ENCODE data around the gene RALGPS1.

The RALGPS1 gene

DNA sequence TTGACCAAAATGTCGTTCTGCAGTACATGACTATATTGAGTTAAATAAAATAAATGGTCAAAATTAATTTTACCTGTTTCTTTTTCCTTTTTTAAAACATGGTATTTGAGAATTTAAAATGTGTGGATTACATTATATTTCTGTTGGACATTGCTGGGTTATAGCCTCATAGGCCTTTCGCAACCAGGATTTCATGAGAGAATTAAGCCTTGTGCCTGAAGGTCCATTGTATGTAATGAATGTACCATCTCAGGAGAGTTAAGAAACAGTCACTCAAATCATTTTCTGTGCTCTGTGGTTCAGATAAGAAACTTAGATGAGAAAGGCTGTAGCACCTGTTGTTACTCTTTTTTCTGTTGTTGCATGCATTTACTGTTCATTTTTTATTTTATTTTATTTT lies 104.4 kb downstream of the RALGPS1 start:
- in situ Hi-C loops (cut with MboI; ENCODE audit: low sequenced_read_pairs): no loop called here

DNA sequence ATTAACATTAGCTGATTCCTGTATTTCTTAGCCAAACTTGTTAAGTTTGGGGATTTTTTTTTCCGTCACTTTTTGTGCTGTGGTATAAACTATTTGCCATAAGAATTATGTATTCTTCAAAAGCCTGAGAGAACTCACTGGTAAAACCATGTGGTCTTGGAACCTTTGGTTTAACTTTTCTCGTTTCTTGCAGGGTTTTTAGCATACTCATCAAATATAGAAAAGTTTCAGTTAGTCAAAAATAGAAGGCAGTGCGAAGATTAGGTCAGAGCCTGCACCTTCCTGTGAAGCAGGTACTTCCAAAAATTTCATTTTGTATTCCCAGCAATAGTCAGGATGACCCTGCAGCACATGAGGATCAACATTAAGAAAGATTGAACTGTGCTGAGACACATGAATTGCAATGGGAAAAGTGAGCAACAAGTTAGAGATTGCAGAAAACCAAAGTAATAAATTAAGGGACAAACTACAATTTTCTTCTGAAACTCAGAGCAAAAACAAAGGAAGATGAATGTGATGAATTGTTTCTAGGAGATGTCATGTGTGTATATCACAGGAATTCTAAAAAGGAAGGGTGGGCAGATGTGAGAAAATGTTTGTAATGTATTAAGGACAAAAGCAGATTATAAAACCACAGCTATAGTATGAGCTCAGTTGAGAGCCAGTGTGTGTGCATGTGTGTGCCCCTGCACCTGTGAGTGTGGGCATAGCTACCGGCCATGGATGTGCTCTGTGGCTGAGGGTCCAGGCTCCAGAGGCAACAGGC lies 105.6 kb downstream of the RALGPS1 start:
- in situ Hi-C loops (cut with MboI; ENCODE audit: low sequenced_read_pairs): no loop called here

DNA sequence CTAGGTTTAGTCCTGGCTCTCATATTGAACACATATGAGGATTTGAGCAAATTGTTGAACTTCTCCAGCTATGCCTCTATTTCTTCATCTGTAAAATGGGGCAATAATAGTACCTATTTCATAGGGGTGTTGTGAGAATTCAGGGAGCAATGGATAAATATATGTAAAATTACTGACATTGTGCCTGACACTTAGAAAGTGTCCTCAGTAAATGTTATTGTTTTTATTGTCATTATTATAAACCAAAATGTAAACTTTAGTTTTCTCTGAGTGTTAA lies 106.2 kb downstream of the RALGPS1 start:
- in situ Hi-C loops (cut with MboI; ENCODE audit: low sequenced_read_pairs): no loop called here

DNA sequence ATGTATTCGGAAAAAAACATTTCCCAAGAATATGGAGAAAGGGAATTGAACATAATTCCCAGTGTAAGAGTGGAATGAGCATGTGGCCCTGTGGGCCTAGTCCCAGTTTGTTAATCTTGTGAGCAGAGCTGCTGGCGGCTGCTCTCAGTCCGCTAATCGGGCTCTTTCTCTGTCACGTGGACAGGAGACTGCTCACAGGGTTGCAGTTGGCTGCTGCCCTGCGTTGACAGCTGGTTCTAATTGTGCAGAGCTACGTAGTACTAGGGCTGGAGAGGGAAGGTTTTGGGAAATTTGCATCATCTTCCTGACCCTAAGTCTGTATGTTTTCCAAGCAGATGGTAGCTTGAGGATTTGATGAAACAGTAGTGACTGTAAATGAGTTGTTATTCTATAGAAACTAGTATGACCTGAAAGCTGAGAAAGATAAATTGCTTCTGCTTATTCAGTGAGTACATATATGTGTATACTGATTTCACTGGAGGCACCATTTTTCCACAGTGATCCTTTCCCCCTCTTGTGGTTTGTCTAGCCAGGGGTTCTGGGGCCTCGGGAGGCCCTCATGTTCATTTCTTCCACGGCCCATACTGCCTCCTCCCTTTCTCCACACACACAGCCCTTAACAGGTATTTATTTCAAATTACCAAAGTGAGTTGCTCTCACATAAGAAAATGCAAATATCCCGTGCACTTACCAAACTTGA lies 107.2 kb downstream of the RALGPS1 start:
- in situ Hi-C loops (cut with MboI; ENCODE audit: low sequenced_read_pairs): no loop called here

DNA sequence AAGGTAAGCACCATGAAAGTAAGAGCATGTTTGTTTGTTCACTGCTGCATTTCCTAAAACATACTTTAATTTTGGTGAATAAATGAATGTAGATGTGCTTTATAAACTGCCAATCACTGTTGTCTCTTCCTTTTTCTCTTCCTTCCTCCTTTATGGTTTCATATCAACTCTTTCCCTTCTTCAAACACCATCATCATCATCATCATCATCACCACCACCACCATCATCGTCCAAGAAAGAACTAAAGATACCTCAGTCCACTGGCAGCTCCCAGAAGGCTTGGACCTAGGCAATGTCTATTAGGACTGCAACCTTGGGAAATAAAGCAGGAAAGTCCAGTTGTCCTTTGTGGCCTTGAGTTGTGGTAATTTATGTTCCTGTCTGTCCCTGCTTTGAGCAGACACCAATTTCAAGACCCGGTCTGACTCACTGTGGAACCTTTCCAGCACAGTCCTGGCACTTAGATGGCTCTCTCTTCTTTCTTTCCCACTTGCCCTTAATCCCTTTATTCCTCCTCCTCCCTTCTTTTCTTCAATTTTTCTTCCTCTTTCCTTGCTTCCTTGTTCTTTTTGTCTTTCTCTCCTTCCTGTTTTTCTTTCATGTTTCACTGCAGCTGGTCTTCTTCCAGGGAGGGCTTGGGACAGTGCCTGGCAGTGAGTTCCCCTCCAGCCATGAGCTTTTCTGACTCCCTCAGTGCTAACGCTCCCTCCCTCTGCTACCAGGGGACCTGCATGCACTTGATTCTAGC lies 108.5 kb downstream of the RALGPS1 start:
- in situ Hi-C loops (cut with MboI; ENCODE audit: low sequenced_read_pairs): no loop called here

DNA sequence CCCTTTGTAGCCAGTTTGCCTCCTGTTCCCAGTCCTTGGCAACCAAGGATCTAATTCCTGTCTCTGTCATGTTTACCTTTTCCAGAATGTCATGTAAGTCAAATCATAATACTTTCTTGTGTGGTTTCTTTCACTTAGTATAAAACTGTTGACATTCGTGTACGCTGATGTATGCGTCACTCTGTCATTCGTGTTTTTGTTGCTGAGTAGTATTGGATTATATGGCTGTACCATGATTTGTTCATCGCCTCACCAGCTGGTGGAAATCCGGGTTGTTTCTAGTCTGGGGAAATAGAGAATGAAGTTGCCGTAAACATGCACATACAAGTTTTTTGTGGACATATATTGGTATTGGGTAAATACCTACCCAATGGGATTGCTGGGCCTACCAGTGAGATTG lies 110.5 kb downstream of the RALGPS1 start:
- in situ Hi-C loops (cut with MboI; ENCODE audit: low sequenced_read_pairs): no loop called here

DNA sequence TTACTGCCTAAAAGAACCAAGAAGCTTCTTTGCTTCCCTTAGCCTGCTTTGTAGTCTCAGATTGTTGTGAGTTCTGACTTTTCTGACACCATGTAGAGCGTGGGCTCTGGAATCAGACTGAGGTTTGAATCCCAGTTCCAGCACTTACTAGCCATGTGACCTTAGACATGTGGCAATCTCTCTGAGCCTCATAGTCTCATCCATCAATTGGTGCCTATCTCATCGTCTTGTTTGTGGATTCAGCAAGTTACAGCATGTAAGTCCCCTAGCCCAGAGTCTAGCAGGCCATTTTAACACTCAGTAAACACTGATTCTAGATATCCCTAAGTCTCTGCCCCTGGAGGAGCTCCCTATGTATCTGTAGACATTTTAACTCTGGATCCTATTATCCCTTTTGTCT lies 113.1 kb downstream of the RALGPS1 start:
- in situ Hi-C loops (cut with MboI; ENCODE audit: low sequenced_read_pairs): no loop called here

DNA sequence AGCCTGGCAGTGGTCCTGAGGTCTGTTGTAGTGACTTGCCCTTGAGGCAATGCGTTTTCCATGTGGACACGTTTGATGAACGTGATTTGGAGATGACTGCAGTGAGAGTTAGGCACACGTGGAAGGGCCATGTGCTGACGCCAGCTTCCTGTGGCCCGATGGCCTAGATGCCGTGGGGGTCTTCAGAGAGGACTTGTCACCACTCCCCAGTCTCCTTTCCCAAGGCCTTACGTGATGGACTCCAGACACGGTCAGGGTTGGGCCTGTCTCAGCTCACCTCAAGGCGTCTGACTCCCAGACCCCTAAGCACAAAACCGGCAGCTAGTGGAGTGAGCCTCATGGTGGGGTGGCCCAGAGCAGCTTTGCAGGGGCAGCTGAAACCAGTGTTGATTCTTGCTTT lies 115.0 kb downstream of the RALGPS1 start:
- in situ Hi-C loops (cut with MboI; ENCODE audit: low sequenced_read_pairs): no loop called here

DNA sequence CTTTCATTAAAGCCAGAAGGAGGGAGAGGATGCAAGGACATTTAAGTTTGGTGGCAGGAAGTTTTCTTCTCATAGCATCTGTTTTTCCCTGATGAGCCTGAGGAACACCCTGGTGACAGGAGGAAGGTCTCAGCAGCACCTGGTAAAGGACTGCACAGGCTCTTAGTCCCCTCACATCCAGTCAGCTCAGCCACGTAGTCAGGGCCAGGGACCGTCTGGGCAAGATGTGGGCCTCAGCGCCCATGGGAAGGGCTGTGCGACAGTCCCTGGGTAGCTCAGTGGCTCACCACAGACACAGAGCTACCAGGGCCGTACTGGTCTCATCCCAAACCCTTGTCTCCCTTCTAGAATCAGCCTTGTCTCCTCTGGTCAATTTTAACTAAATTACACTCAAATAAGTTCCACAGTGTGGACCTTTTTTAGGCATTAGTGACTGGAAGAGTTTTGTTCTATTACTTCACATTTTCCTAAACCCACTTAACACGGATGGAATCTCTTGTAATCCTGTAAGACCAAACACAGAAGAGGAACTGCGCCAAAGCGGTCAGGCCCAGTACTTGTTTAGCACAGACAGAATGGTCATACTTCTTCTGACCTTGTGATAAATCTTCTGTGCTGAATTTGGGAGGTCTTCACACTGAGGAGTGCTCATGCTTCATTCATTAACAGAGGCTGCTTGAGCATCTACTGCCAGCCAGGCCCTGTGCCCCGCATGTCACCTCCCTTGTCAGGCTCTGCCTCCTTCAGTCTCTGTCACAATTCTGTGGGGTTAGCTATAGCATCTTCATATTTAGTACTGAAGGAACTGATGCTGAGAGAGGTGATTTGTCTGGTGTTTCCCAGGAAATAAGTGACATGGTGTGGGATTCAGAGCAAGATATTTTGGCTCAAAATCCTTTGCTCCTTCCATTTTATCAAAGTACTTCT lies 116.5 kb downstream of the RALGPS1 start:
- in situ Hi-C loops (cut with MboI; ENCODE audit: low sequenced_read_pairs): no loop called here

DNA sequence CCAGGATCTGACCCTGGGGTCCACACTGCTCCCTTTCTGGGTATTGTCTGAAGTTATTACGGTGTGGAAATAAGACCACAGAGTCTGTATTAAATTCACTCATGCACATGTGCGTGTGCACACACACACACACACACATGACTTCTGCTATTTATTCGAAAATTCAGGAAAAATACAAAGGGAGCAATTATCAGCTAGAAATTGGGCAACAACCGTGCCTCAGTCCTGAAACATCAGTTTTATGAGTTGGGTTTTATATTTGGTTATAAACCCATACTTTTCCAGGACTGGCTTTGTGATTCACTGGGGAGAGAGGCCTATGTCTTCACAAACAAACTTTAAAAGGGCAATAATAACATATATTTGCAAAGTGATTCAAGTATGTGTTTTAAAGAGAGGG lies 117.7 kb downstream of the RALGPS1 start:
- in situ Hi-C loops (cut with MboI; ENCODE audit: low sequenced_read_pairs): no loop called here

DNA sequence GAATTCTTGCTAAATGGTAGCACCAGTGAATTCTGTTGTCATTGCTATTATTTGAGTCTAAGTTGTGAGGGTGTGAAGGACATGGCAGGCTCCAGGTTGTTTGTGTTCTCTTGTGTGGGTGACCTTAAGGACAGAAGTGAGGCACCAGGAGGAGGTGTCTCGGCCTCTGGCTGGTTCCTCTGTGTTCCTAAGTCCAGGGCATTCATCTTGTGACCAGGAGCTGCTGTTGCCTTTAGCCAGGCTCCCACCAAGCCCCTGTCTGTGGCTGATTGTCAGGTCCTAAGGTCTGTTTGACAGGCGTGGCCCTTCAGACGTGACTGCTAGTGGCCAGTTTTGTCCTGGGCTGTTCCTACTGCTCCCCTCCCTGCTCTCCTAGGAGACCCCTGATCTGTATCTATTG lies 118.5 kb downstream of the RALGPS1 start:
- in situ Hi-C loops (cut with MboI; ENCODE audit: low sequenced_read_pairs): no loop called here

DNA sequence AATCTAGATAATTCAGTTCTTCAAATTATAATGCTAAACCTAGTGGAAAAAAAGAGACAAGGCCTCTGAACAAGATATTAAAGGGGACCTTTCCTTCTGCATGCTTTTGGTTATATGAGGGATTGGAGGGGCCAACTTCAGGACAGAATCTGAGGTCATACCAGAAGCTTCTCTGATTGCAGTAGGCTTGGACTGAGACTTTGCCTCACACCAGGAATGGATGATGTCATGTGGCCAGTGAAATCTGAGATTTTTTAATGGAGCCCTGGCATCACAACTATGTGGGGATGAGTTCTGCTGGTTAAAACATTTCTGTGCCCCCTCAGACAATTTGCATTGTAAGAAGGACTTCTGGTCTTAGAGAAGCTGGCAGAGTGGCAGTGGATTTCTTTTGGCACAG lies 119.2 kb downstream of the RALGPS1 start:
- in situ Hi-C loops (cut with MboI; ENCODE audit: low sequenced_read_pairs): no loop called here

DNA sequence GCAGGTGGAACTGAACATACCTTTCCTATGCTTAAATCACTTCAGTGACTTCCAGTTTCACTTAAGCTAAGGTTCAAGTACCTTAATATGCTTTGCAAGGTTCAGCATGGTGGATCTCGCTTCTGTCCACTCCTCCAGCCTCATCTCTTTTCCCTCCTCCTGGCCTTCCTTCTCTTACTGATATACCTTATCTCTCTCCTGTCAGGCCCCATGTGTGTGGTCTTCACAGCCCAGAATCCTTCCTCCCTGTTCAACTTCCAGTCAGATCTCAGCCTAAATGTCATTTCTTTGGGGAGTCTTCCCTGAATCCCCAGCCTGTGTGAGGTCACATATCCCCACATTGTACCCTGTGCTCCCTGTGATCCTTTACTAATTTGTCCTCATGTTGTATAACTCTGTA lies 120.1 kb downstream of the RALGPS1 start:
- in situ Hi-C loops (cut with MboI; ENCODE audit: low sequenced_read_pairs): no loop called here

DNA sequence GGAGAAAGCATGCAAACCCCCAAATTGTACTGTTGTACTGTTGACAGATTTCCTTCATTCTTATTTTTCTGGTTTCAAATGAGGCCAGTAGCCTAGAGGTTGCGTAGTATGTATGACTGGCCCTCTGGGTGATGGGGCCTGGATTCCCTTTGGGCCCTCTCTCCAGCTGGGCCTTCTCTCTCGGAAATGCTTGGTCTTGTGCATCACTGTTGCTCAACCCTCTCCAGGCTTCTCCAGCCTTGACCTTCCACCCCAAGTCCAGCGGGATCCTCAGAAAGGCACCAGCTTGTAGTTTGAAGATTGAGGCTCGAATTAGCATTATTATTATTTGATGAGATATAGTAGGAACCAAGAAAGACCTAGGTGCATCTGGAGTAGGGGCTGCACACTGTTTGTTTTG lies 120.8 kb downstream of the RALGPS1 start:
- in situ Hi-C loops (cut with MboI; ENCODE audit: low sequenced_read_pairs): no loop called here

DNA sequence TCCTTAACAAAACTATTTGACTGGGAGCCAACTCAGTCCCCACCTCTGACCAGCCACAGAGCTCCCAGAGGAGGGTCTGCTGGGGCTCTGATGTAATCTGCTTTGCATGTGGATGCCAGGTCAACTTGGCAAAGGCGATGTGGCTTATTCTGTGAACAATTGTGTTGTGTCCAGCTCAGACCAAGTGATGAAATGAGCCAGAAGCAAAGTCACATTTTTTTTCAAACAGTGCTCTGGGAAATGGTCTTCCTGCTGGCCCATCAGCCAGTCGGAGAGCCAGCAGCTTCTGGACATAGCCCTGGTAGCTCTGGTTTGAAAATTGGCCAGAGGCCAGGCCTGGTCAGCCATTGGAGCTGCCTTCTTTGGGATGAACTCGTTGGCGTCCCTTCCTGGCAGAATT lies 121.4 kb downstream of the RALGPS1 start:
- in situ Hi-C loops (cut with MboI; ENCODE audit: low sequenced_read_pairs): no loop called here

DNA sequence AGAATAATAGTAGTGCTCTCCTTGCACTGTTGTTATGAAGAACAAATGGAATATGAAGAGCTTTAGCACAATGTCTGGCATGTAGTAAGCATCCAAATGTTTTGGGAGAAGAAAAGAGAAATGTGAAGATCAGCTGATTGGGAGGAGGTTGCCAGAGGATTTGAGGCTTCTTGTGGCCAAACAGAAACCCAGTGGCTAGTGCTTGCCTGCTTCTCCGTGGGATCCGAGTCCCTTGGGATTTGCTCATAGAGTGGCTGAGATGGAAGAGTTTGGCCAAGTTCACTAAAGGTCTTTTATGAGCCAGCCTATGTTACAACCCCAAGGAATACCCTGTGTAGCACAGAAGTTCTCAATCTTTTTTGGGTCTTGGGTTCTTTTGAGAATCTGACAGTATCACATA lies 121.9 kb downstream of the RALGPS1 start:
- in situ Hi-C loops (cut with MboI; ENCODE audit: low sequenced_read_pairs): no loop called here

DNA sequence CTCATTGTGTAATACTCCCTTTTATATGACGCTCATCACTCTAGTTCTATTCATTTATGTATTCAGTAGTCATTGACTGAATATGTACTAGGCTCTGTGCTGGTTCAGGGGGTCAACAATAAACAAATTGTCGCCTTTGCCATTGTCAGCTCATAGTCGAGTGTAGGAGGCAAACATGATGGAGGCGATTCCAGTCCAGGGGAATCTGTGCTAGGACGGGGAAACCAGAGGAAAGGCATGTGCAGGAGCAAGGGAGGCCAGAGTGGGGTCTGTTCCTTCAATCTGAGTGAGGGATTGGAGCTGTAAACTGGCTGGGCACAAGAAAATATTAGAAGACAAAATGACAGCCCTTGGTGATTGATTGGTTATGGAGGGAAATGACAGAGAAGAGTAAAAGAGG lies 123.9 kb downstream of the RALGPS1 start:
- in situ Hi-C loops (cut with MboI; ENCODE audit: low sequenced_read_pairs): no loop called here

DNA sequence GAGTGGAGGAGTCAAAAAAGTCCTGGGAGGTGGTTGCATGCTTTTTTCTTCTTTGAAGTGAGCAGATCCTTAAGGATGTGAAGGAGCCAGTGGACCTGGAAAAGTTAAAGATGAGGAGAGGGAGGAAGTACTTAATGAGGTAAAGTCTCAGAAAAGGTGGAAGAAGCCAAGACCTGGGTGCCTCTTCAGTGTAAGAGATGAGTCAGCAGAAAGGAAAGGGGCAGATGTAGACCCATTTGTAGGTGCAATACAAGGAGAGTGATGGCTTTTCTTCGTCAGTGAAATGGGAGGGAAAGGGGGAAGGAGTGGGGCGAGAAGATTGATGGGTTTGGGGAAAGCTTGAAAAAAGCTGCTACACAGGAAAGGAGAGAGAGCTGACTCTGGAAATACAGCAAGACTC lies 124.9 kb downstream of the RALGPS1 start:
- in situ Hi-C loops (cut with MboI; ENCODE audit: low sequenced_read_pairs): no loop called here

DNA sequence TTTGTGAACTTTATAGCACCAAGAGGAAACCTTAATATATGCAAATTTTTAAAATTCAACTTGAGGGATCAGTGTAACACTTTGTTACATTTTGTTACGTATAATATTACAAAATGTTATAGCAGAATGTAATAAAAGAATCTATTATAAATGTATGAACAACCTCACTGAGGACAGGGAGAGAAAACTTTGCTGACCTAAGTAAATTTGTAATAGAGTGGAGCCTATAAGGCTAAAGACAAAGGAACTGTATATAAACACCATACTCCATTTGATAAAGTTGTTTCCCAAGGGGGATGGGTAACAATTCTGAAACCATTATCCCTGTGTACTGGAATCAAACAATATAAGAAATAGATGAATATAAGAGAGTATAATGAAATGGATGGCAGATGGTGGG lies 130.6 kb downstream of the RALGPS1 start:
- in situ Hi-C loops (cut with MboI; ENCODE audit: low sequenced_read_pairs): no loop called here

DNA sequence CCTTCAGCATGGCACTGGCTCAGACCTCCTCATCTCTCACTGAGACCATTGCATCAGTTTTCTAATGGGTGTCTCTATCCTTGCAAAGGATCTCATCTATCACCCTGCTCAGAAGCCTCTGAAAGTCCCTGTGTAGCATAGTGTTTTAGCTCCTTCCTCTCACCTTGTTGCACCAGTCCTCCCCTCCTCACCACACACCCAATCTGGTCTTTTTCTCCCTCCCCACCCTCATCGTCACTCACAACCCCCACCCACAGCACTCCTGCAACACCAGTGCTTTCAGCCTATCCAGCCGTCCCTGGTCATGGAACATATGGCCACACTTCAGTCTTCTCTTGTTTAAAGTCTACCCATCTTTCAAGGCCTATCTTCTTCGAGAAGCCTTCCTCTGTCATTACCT lies 133.4 kb downstream of the RALGPS1 start:
- in situ Hi-C loops (cut with MboI; ENCODE audit: low sequenced_read_pairs): no loop called here

DNA sequence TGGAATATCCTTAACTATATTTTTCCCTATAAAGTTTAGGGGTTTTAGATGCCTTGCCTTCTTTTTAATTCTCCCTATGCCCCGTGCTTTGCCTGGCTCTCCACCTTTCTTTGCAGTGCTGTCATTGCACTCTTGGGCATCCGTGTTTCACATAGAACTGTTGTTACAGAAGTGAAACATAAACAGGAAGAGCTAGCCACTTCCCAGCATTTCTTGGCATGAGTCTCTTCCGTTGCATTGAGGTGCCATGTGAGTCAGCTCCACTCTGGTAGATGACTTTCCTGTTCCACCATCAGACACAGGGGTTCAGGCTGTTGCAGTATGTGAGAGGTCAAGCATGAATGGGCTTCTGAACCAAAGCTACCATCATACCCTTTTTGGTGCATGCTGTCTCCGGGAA lies 134.5 kb downstream of the RALGPS1 start:
- in situ Hi-C loops (cut with MboI; ENCODE audit: low sequenced_read_pairs): no loop called here
